ENCODE measurements around the gene MYO16. TPM values are rescaled to one million over a fixed set of nuclear protein-coding genes. Genes with fewer than 3 reads are reported as not detected.

MYO16 gene
- total RNA-seq, 1 donor from 2014 or later: 22.0 TPM

- no peaks in the 10 kb centered on the region for H3K27me3 Mint-ChIP-seq (ENCODE audit: unreplicated experiment)
- H3K9me3 Mint-ChIP-seq (ENCODE audit: unreplicated experiment): no peaks in the 10 kb centered on the region
- TF ChIP-seq CTCF (IDR thresholded peaks at IDR 0.05; ENCODE audit: partially characterized antibody, unreplicated experiment): no peak
- peaks cover 8% of the 10 kb centered on the region for H3K36me3 Mint-ChIP-seq (ENCODE audit: unreplicated experiment)
- no peak for DNase-seq
- no peak overlapping the region for H3K4me3 Mint-ChIP-seq (ENCODE audit: unreplicated experiment)
- no peaks in the 10 kb centered on the region for H3K4me1 Mint-ChIP-seq (ENCODE audit: low read depth, unreplicated experiment)
- H3K27ac Mint-ChIP-seq (ENCODE audit: unreplicated experiment): no peak overlapping the region
Measured at GRCh38 chr13:108700422-108701170, 71.2 kb downstream of the MYO16 start.

- TF ChIP-seq CTCF (IDR thresholded peaks at IDR 0.05; ENCODE audit: partially characterized antibody, unreplicated experiment): no peak
- H3K9me3 Mint-ChIP-seq (ENCODE audit: unreplicated experiment): no peaks in the 10 kb centered on the region
- H3K27ac Mint-ChIP-seq (ENCODE audit: unreplicated experiment): no peak overlapping the region
- H3K4me1 Mint-ChIP-seq (ENCODE audit: low read depth, unreplicated experiment): no peaks in the 10 kb centered on the region
- H3K36me3 Mint-ChIP-seq (ENCODE audit: unreplicated experiment): peaks cover 8% of the 10 kb centered on the region
- H3K27me3 Mint-ChIP-seq (ENCODE audit: unreplicated experiment): no peaks in the 10 kb centered on the region
- no peak overlapping the region for H3K4me3 Mint-ChIP-seq (ENCODE audit: unreplicated experiment)
- no peak for DNase-seq
Measured at GRCh38 chr13:108702171-108702570, 72.8 kb downstream of the MYO16 start.

- Mint-ChIP-seq H3K27me3 (ENCODE audit: unreplicated experiment) (no peaks in the 10 kb centered on the region), H3K9me3 (ENCODE audit: unreplicated experiment) (no peaks in the 10 kb centered on the region), H3K4me1 (ENCODE audit: low read depth, unreplicated experiment) (no peaks in the 10 kb centered on the region), H3K4me3 (ENCODE audit: unreplicated experiment) (no peak overlapping the region), H3K36me3 (ENCODE audit: unreplicated experiment) (peaks cover 8% of the 10 kb centered on the region), H3K27ac (ENCODE audit: unreplicated experiment) (no peak overlapping the region)
- no peak for TF ChIP-seq CTCF (IDR thresholded peaks at IDR 0.05; ENCODE audit: partially characterized antibody, unreplicated experiment)
- DNase-seq: no peak
Measured at GRCh38 chr13:108705031-108705430, 75.6 kb downstream of the MYO16 start.

GRCh38 chr13:108707584-108707983 lies 78.2 kb downstream of the MYO16 start:
- peaks cover 4% of the 10 kb centered on the region for H3K4me1 Mint-ChIP-seq (ENCODE audit: low read depth, unreplicated experiment)
- no peak for TF ChIP-seq CTCF (IDR thresholded peaks at IDR 0.05; ENCODE audit: partially characterized antibody, unreplicated experiment)
- H3K36me3 Mint-ChIP-seq (ENCODE audit: unreplicated experiment): no peaks in the 10 kb centered on the region
- no peak for DNase-seq
- H3K4me3 Mint-ChIP-seq (ENCODE audit: unreplicated experiment): no peak overlapping the region
- no peaks in the 10 kb centered on the region for H3K27me3 Mint-ChIP-seq (ENCODE audit: unreplicated experiment)
- no peak overlapping the region for H3K27ac Mint-ChIP-seq (ENCODE audit: unreplicated experiment)
- no peaks in the 10 kb centered on the region for H3K9me3 Mint-ChIP-seq (ENCODE audit: unreplicated experiment)

GRCh38 chr13:108708921-108709320 lies 79.5 kb downstream of the MYO16 start:
- Mint-ChIP-seq H3K27ac (ENCODE audit: unreplicated experiment) (no peak overlapping the region), H3K4me1 (ENCODE audit: low read depth, unreplicated experiment) (peaks cover 4% of the 10 kb centered on the region), H3K4me3 (ENCODE audit: unreplicated experiment) (no peak overlapping the region), H3K27me3 (ENCODE audit: unreplicated experiment) (no peaks in the 10 kb centered on the region), H3K9me3 (ENCODE audit: unreplicated experiment) (no peaks in the 10 kb centered on the region), H3K36me3 (ENCODE audit: unreplicated experiment) (no peaks in the 10 kb centered on the region)
- no peak for TF ChIP-seq CTCF (IDR thresholded peaks at IDR 0.05; ENCODE audit: partially characterized antibody, unreplicated experiment)
- DNase-seq: no peak
